ENCODE results near the gene DCDC2C.

The DCDC2C gene

GRCh38 chr2:3705782-3706181 lies 2.4 kb downstream of the DCDC2C start:
- no peaks in the 10 kb centered on the region for H3K4me1 ChIP-seq (ENCODE audit: insufficient read depth, low read length)
- H3K9ac ChIP-seq (ENCODE audit: low read depth, low read length): no peak overlapping the region
- no peak overlapping the region for H3K4me3 ChIP-seq (ENCODE audit: low read depth in 1 of 2, low read length in 2 of 2)
- H3K27ac ChIP-seq (ENCODE audit: low read length): no peak overlapping the region
- ATAC-seq (ENCODE audit: insufficient read depth, low read depth) (no peak), DNase-seq (no peak)
- no peak overlapping the region for H2AFZ ChIP-seq (ENCODE audit: low read depth, low read length)
- no peaks in the 10 kb centered on the region for H3K79me2 ChIP-seq (ENCODE audit: insufficient read depth, low read length)
- no peak overlapping the region for H3K4me2 ChIP-seq (ENCODE audit: insufficient read depth, low read length)
- no peak for TF ChIP-seq EZH2 (IDR thresholded peaks at IDR 0.05; ENCODE audit: borderline replicate concordance, low read depth, low read length, severe bottlenecking)
- TF ChIP-seq CTCF (IDR thresholded peaks at IDR 0.05; ENCODE audit: borderline replicate concordance, extremely low read depth, low read length, poor library complexity, severe bottlenecking): no peak
- H3K27me3 ChIP-seq (ENCODE audit: insufficient read depth, low read length, poor library complexity): no peaks in the 10 kb centered on the region
- H3K9me3 ChIP-seq (ENCODE audit: insufficient read depth, low read length, severe bottlenecking): no peaks in the 10 kb centered on the region
- no peaks in the 10 kb centered on the region for H4K20me1 ChIP-seq (ENCODE audit: insufficient read depth, low read length)
- H3K36me3 ChIP-seq (ENCODE audit: insufficient read depth, low read length): no peaks in the 10 kb centered on the region

GRCh38 chr2:3706892-3707291 lies 3.5 kb downstream of the DCDC2C start:
- Histone ChIP-seq H3K4me1 (ENCODE audit: insufficient read depth, low read length) (no peaks in the 10 kb centered on the region), H3K27me3 (ENCODE audit: insufficient read depth, low read length, poor library complexity) (no peaks in the 10 kb centered on the region), H3K9me3 (ENCODE audit: insufficient read depth, low read length, severe bottlenecking) (no peaks in the 10 kb centered on the region), H3K4me2 (ENCODE audit: insufficient read depth, low read length) (no peak overlapping the region), H3K27ac (ENCODE audit: low read length) (no peak overlapping the region), H3K79me2 (ENCODE audit: insufficient read depth, low read length) (no peaks in the 10 kb centered on the region), H3K36me3 (ENCODE audit: insufficient read depth, low read length) (no peaks in the 10 kb centered on the region), H2AFZ (ENCODE audit: low read depth, low read length) (no peak overlapping the region), H3K4me3 (ENCODE audit: low read depth in 1 of 2, low read length in 2 of 2) (no peak overlapping the region), H4K20me1 (ENCODE audit: insufficient read depth, low read length) (no peaks in the 10 kb centered on the region), H3K9ac (ENCODE audit: low read depth, low read length) (no peak overlapping the region)
- ATAC-seq (ENCODE audit: insufficient read depth, low read depth) (no peak), DNase-seq (no peak)
- TF ChIP-seq EZH2 (IDR thresholded peaks at IDR 0.05; ENCODE audit: borderline replicate concordance, low read depth, low read length, severe bottlenecking) (no peak), CTCF (IDR thresholded peaks at IDR 0.05; ENCODE audit: borderline replicate concordance, extremely low read depth, low read length, poor library complexity, severe bottlenecking) (no peak)

- Histone ChIP-seq H3K9ac (ENCODE audit: low read depth, low read length) (no peak overlapping the region), H3K79me2 (ENCODE audit: insufficient read depth, low read length) (no peaks in the 10 kb centered on the region), H4K20me1 (ENCODE audit: insufficient read depth, low read length) (no peaks in the 10 kb centered on the region), H3K4me2 (ENCODE audit: insufficient read depth, low read length) (no peak overlapping the region), H3K27me3 (ENCODE audit: insufficient read depth, low read length, poor library complexity) (no peaks in the 10 kb centered on the region), H3K9me3 (ENCODE audit: insufficient read depth, low read length, severe bottlenecking) (no peaks in the 10 kb centered on the region), H3K27ac (ENCODE audit: low read length) (no peak overlapping the region), H3K4me1 (ENCODE audit: insufficient read depth, low read length) (no peaks in the 10 kb centered on the region), H2AFZ (ENCODE audit: low read depth, low read length) (no peak overlapping the region), H3K36me3 (ENCODE audit: insufficient read depth, low read length) (no peaks in the 10 kb centered on the region), H3K4me3 (ENCODE audit: low read depth in 1 of 2, low read length in 2 of 2) (no peak overlapping the region)
- TF ChIP-seq CTCF (IDR thresholded peaks at IDR 0.05; ENCODE audit: borderline replicate concordance, extremely low read depth, low read length, poor library complexity, severe bottlenecking) (no peak), EZH2 (IDR thresholded peaks at IDR 0.05; ENCODE audit: borderline replicate concordance, low read depth, low read length, severe bottlenecking) (no peak)
- no peak for ATAC-seq (ENCODE audit: insufficient read depth, low read depth)
- DNase-seq: no peak
Observed at GRCh38 chr2:3708576-3708975, 5.2 kb downstream of the DCDC2C start.

- no peak overlapping the region for H3K9ac ChIP-seq (ENCODE audit: low read depth, low read length)
- no peaks in the 10 kb centered on the region for H3K79me2 ChIP-seq (ENCODE audit: insufficient read depth, low read length)
- H4K20me1 ChIP-seq (ENCODE audit: insufficient read depth, low read length): no peaks in the 10 kb centered on the region
- no peaks in the 10 kb centered on the region for H3K4me1 ChIP-seq (ENCODE audit: insufficient read depth, low read length)
- H2AFZ ChIP-seq (ENCODE audit: low read depth, low read length): no peak overlapping the region
- H3K36me3 ChIP-seq (ENCODE audit: insufficient read depth, low read length): no peaks in the 10 kb centered on the region
- H3K27me3 ChIP-seq (ENCODE audit: insufficient read depth, low read length, poor library complexity): no peaks in the 10 kb centered on the region
- H3K27ac ChIP-seq (ENCODE audit: low read length): no peak overlapping the region
- no peak for TF ChIP-seq EZH2 (IDR thresholded peaks at IDR 0.05; ENCODE audit: borderline replicate concordance, low read depth, low read length, severe bottlenecking)
- no peak for TF ChIP-seq CTCF (IDR thresholded peaks at IDR 0.05; ENCODE audit: borderline replicate concordance, extremely low read depth, low read length, poor library complexity, severe bottlenecking)
- ATAC-seq (ENCODE audit: insufficient read depth, low read depth) (no peak), DNase-seq (no peak)
- H3K4me3 ChIP-seq (ENCODE audit: low read depth in 1 of 2, low read length in 2 of 2): no peak overlapping the region
- H3K9me3 ChIP-seq (ENCODE audit: insufficient read depth, low read length, severe bottlenecking): no peaks in the 10 kb centered on the region
- H3K4me2 ChIP-seq (ENCODE audit: insufficient read depth, low read length): no peak overlapping the region
Observed at GRCh38 chr2:3709225-3709624, 5.8 kb downstream of the DCDC2C start.
